BLaER1 (cell line): ENCODE results near the gene GRB10.

Experiments
- H3K27ac ChIP-seq: shearing (Covaris generic); formaldehyde crosslinking; 2 replicates; pipeline ENCODE4 v1.8.1; 2022
- H3K27me3 ChIP-seq: shearing (Covaris generic); formaldehyde crosslinking; 2 replicates; pipeline ENCODE4 v1.8.1; 2022
- H3K36me3 ChIP-seq: shearing (Covaris generic); formaldehyde crosslinking; 2 replicates; pipeline ENCODE4 v1.8.1; 2022
- H3K4me1 ChIP-seq: shearing (Covaris generic); formaldehyde crosslinking; 2 replicates; pipeline ENCODE4 v1.8.1; 2022
- H3K4me2 ChIP-seq: shearing (Covaris generic); formaldehyde crosslinking; 2 replicates; pipeline ENCODE4 v1.8.1; 2022
- H3K4me3 ChIP-seq: shearing (Covaris generic); formaldehyde crosslinking; 2 replicates; pipeline ENCODE4 v1.8.1; 2022
- H3K9ac ChIP-seq: shearing (Covaris generic); formaldehyde crosslinking; 2 replicates; pipeline ENCODE4 v1.8.1; 2022
- H3K9me3 ChIP-seq: shearing (Covaris generic); formaldehyde crosslinking; 2 replicates; pipeline ENCODE4 v1.8.1; 2022
- H4K20me1 ChIP-seq: shearing (Covaris generic); formaldehyde crosslinking; 2 replicates; pipeline ENCODE4 v1.8.1; 2022
- Cebpa-rat ChIP-seq: shearing (Covaris generic); IDR thresholded peaks from 2 replicates; pipeline ENCODE4 v1.8.1; 2022

Gene GRB10

GRCh38 chr7:50615519-50616080 lies 167.1 kb downstream of the GRB10 start:
- no peak overlapping the region for H3K27ac ChIP-seq
- H3K4me2 ChIP-seq = no peak overlapping the region
- TF ChIP-seq Cebpa-rat = no peak
- no peaks in the 10 kb centered on the region for H3K27me3 ChIP-seq
- H3K36me3 ChIP-seq = peaks cover 97% of the 10 kb centered on the region
- no peak overlapping the region for H3K9ac ChIP-seq
- H4K20me1 ChIP-seq = no peaks in the 10 kb centered on the region; the same call in 1 of the 2 replicates
- no peak overlapping the region for H3K4me3 ChIP-seq
- peaks cover 6% of the 10 kb centered on the region; the same call in 1 of the 2 replicates for H3K4me1 ChIP-seq
- H3K9me3 ChIP-seq = no peaks in the 10 kb centered on the region

- Histone ChIP-seq H3K4me2 (no peak overlapping the region), H3K4me1 (peaks cover 10% of the 10 kb centered on the region; the same call in 1 of the 2 replicates), H4K20me1 (no peaks in the 10 kb centered on the region; the same call in 1 of the 2 replicates), H3K9ac (no peak overlapping the region), H3K27me3 (no peaks in the 10 kb centered on the region), H3K27ac (no peak overlapping the region), H3K9me3 (no peaks in the 10 kb centered on the region), H3K4me3 (no peak overlapping the region), H3K36me3 (peaks cover 97% of the 10 kb centered on the region)
- TF ChIP-seq Cebpa-rat = no peak
Observed at GRCh38 chr7:50614721-50615518, 167.8 kb downstream of the GRB10 start.

- Histone ChIP-seq H3K4me1 (peaks cover 13% of the 10 kb centered on the region; the same call in 1 of the 2 replicates), H3K27ac (no peak overlapping the region), H4K20me1 (no peaks in the 10 kb centered on the region), H3K4me2 (no peak overlapping the region), H3K36me3 (peaks cover 96% of the 10 kb centered on the region), H3K9me3 (peaks cover 8% of the 10 kb centered on the region; the same call in 1 of the 2 replicates), H3K4me3 (no peak overlapping the region), H3K9ac (no peak overlapping the region), H3K27me3 (no peaks in the 10 kb centered on the region)
- TF ChIP-seq Cebpa-rat = no peak
Observed at GRCh38 chr7:50613473-50613872, 169.2 kb downstream of the GRB10 start.

- no peak for TF ChIP-seq Cebpa-rat
- H3K36me3 ChIP-seq = peaks cover 96% of the 10 kb centered on the region
- no peak overlapping the region for H3K27ac ChIP-seq
- no peak overlapping the region for H3K4me2 ChIP-seq
- peaks cover 16% of the 10 kb centered on the region; the same call in 1 of the 2 replicates for H3K4me1 ChIP-seq
- H4K20me1 ChIP-seq = no peaks in the 10 kb centered on the region
- H3K4me3 ChIP-seq = no peak overlapping the region
- no peak overlapping the region for H3K9ac ChIP-seq
- H3K9me3 ChIP-seq = peaks cover 9% of the 10 kb centered on the region; the same call in 1 of the 2 replicates
- no peaks in the 10 kb centered on the region for H3K27me3 ChIP-seq
Observed at GRCh38 chr7:50612704-50613103, 170.0 kb downstream of the GRB10 start.

- no peak overlapping the region for H3K4me2 ChIP-seq
- peaks cover 96% of the 10 kb centered on the region for H3K36me3 ChIP-seq
- no peaks in the 10 kb centered on the region for H3K27me3 ChIP-seq
- H3K4me3 ChIP-seq = no peak overlapping the region
- TF ChIP-seq Cebpa-rat = no peak
- H4K20me1 ChIP-seq = no peaks in the 10 kb centered on the region
- no peak overlapping the region for H3K27ac ChIP-seq
- H3K9me3 ChIP-seq = peaks cover 9% of the 10 kb centered on the region; the same call in 1 of the 2 replicates
- peaks cover 16% of the 10 kb centered on the region; the same call in 1 of the 2 replicates for H3K4me1 ChIP-seq
- no peak overlapping the region for H3K9ac ChIP-seq
Observed at GRCh38 chr7:50610521-50611277, 172.0 kb downstream of the GRB10 start.

- Histone ChIP-seq H4K20me1 (no peaks in the 10 kb centered on the region), H3K4me2 (no peak overlapping the region), H3K27ac (no peak overlapping the region), H3K27me3 (no peaks in the 10 kb centered on the region; the same call in 1 of the 2 replicates), H3K4me1 (peaks cover 16% of the 10 kb centered on the region; the same call in 1 of the 2 replicates), H3K9me3 (peaks cover 9% of the 10 kb centered on the region; the same call in 1 of the 2 replicates), H3K9ac (no peak overlapping the region), H3K4me3 (no peak overlapping the region), H3K36me3 (peaks cover 96% of the 10 kb centered on the region)
- TF ChIP-seq Cebpa-rat = no peak
Observed at GRCh38 chr7:50608196-50608906, 174.3 kb downstream of the GRB10 start.

GRCh38 chr7:50607524-50608125 lies 175.1 kb downstream of the GRB10 start:
- Histone ChIP-seq H3K9ac (no peak overlapping the region), H3K9me3 (peaks cover 9% of the 10 kb centered on the region; the same call in 1 of the 2 replicates), H4K20me1 (no peaks in the 10 kb centered on the region), H3K4me3 (no peak overlapping the region), H3K36me3 (peaks cover 96% of the 10 kb centered on the region), H3K27me3 (no peaks in the 10 kb centered on the region; the same call in 1 of the 2 replicates), H3K4me1 (peaks cover 16% of the 10 kb centered on the region; the same call in 1 of the 2 replicates), H3K27ac (no peak overlapping the region), H3K4me2 (no peak overlapping the region)
- no peak for TF ChIP-seq Cebpa-rat

- peaks cover 6% of the 10 kb centered on the region; the same call in 1 of the 2 replicates for H3K4me1 ChIP-seq
- no peak for TF ChIP-seq Cebpa-rat
- no peaks in the 10 kb centered on the region; the same call in 1 of the 2 replicates for H3K27me3 ChIP-seq
- H3K4me3 ChIP-seq = no peak overlapping the region
- peaks cover 9% of the 10 kb centered on the region; the same call in 1 of the 2 replicates for H3K9me3 ChIP-seq
- H4K20me1 ChIP-seq = no peaks in the 10 kb centered on the region
- H3K27ac ChIP-seq = no peak overlapping the region
- H3K36me3 ChIP-seq = peaks cover 93% of the 10 kb centered on the region
- no peak overlapping the region for H3K4me2 ChIP-seq
- H3K9ac ChIP-seq = no peak overlapping the region
Observed at GRCh38 chr7:50605059-50605458, 177.6 kb downstream of the GRB10 start.
